ENCODE results near the gene UNC5CL.
A peak's percentile ranks its signal among the peaks of the same experiment; 100 is the strongest.

The UNC5CL gene

GRCh38 chr6:41073968-41074691 lies 35.1 kb upstream of the UNC5CL start:
- Histone ChIP-seq H3K36me3 (ENCODE audit: control insufficient read depth, insufficient read depth, low read length) (peaks cover 3% of the 10 kb centered on the region), H3K4me3 (ENCODE audit: low read depth, low read length) (peak overlapping the region; percentile 95), H3K9ac (ENCODE audit: low read depth, low read length) (peak overlapping the region; percentile 73), H3K4me1 (ENCODE audit: control insufficient read depth, insufficient read depth, low read length) (peaks cover 18% of the 10 kb centered on the region), H3K9me3 (ENCODE audit: control insufficient read depth, insufficient read depth, low read length) (no peaks in the 10 kb centered on the region), H3K27me3 (ENCODE audit: control insufficient read depth, insufficient read depth, low read length) (no peaks in the 10 kb centered on the region)

GRCh38 chr6:41073203-41073967 lies 34.4 kb upstream of the UNC5CL start:
- peaks cover 18% of the 10 kb centered on the region for H3K4me1 ChIP-seq (ENCODE audit: control insufficient read depth, insufficient read depth, low read length)
- peak overlapping the region; percentile 95 for H3K4me3 ChIP-seq (ENCODE audit: low read depth, low read length)
- H3K9ac ChIP-seq (ENCODE audit: low read depth, low read length): peak overlapping the region; percentile 89
- H3K36me3 ChIP-seq (ENCODE audit: control insufficient read depth, insufficient read depth, low read length): no peaks in the 10 kb centered on the region
- no peaks in the 10 kb centered on the region for H3K27me3 ChIP-seq (ENCODE audit: control insufficient read depth, insufficient read depth, low read length)
- no peaks in the 10 kb centered on the region for H3K9me3 ChIP-seq (ENCODE audit: control insufficient read depth, insufficient read depth, low read length)

- Histone ChIP-seq H3K4me3 (ENCODE audit: low read depth, low read length) (peak within 1 kb of the TSS; percentile 95), H3K27me3 (ENCODE audit: control insufficient read depth, insufficient read depth, low read length) (no peaks in the 10 kb centered on the region), H3K4me1 (ENCODE audit: control insufficient read depth, insufficient read depth, low read length) (peaks cover 18% of the 10 kb centered on the region), H3K9me3 (ENCODE audit: control insufficient read depth, insufficient read depth, low read length) (no peaks in the 10 kb centered on the region), H3K9ac (ENCODE audit: low read depth, low read length) (peak within 1 kb of the TSS; percentile 97), H3K36me3 (ENCODE audit: control insufficient read depth, insufficient read depth, low read length) (no peaks in the 10 kb centered on the region)
These were observed 33.8 kb upstream of the UNC5CL start, which contains the start of gene NFYA for GRCh38 chr6:41072836-41073202. NFYA (plus strand) TSS chr6:41072974; CDS start chr6:41079090, 6,116 bp downstream.

GRCh38 chr6:41071923-41072835 lies 33.2 kb upstream of the UNC5CL start, which contains the start of gene OARD1:
OARD1 (minus strand) TSS chr6:41072356; CDS start chr6:41071634, 722 bp downstream.
- H3K27me3 ChIP-seq (ENCODE audit: control insufficient read depth, insufficient read depth, low read length): no peaks in the 10 kb centered on the region
- H3K4me3 ChIP-seq (ENCODE audit: low read depth, low read length): peak within 1 kb of the TSS; percentile 95
- no peaks in the 10 kb centered on the region for H3K9me3 ChIP-seq (ENCODE audit: control insufficient read depth, insufficient read depth, low read length)
- peak within 1 kb of the TSS; percentile 97 for H3K9ac ChIP-seq (ENCODE audit: low read depth, low read length)
- H3K4me1 ChIP-seq (ENCODE audit: control insufficient read depth, insufficient read depth, low read length): peaks cover 18% of the 10 kb centered on the region
- no peaks in the 10 kb centered on the region for H3K36me3 ChIP-seq (ENCODE audit: control insufficient read depth, insufficient read depth, low read length)

- H3K4me3 ChIP-seq (ENCODE audit: low read depth, low read length): peak overlapping the region; percentile 95
- H3K9me3 ChIP-seq (ENCODE audit: control insufficient read depth, insufficient read depth, low read length): no peaks in the 10 kb centered on the region
- no peaks in the 10 kb centered on the region for H3K36me3 ChIP-seq (ENCODE audit: control insufficient read depth, insufficient read depth, low read length)
- peak overlapping the region; percentile 97 for H3K9ac ChIP-seq (ENCODE audit: low read depth, low read length)
- peaks cover 18% of the 10 kb centered on the region for H3K4me1 ChIP-seq (ENCODE audit: control insufficient read depth, insufficient read depth, low read length)
- no peaks in the 10 kb centered on the region for H3K27me3 ChIP-seq (ENCODE audit: control insufficient read depth, insufficient read depth, low read length)
These were observed 32.5 kb upstream of the UNC5CL start for GRCh38 chr6:41071501-41071922.

GRCh38 chr6:41066867-41067304 lies 27.9 kb upstream of the UNC5CL start:
- H3K9me3 ChIP-seq (ENCODE audit: control insufficient read depth, insufficient read depth, low read length): no peaks in the 10 kb centered on the region
- H3K9ac ChIP-seq (ENCODE audit: low read depth, low read length): no peak overlapping the region
- H3K27me3 ChIP-seq (ENCODE audit: control insufficient read depth, insufficient read depth, low read length): no peaks in the 10 kb centered on the region
- peaks cover 8% of the 10 kb centered on the region for H3K4me1 ChIP-seq (ENCODE audit: control insufficient read depth, insufficient read depth, low read length)
- no peak overlapping the region for H3K4me3 ChIP-seq (ENCODE audit: low read depth, low read length)
- no peaks in the 10 kb centered on the region for H3K36me3 ChIP-seq (ENCODE audit: control insufficient read depth, insufficient read depth, low read length)

- Histone ChIP-seq H3K9ac (ENCODE audit: low read depth, low read length) (no peak overlapping the region), H3K4me3 (ENCODE audit: low read depth, low read length) (no peak overlapping the region), H3K9me3 (ENCODE audit: control insufficient read depth, insufficient read depth, low read length) (no peaks in the 10 kb centered on the region), H3K27me3 (ENCODE audit: control insufficient read depth, insufficient read depth, low read length) (no peaks in the 10 kb centered on the region), H3K36me3 (ENCODE audit: control insufficient read depth, insufficient read depth, low read length) (no peaks in the 10 kb centered on the region), H3K4me1 (ENCODE audit: control insufficient read depth, insufficient read depth, low read length) (peaks cover 2% of the 10 kb centered on the region)
These were observed 26.6 kb upstream of the UNC5CL start for GRCh38 chr6:41065550-41066026.

GRCh38 chr6:41064841-41065240 lies 25.8 kb upstream of the UNC5CL start:
- Histone ChIP-seq H3K9me3 (ENCODE audit: control insufficient read depth, insufficient read depth, low read length) (no peaks in the 10 kb centered on the region), H3K27me3 (ENCODE audit: control insufficient read depth, insufficient read depth, low read length) (no peaks in the 10 kb centered on the region), H3K9ac (ENCODE audit: low read depth, low read length) (no peak overlapping the region), H3K36me3 (ENCODE audit: control insufficient read depth, insufficient read depth, low read length) (no peaks in the 10 kb centered on the region), H3K4me3 (ENCODE audit: low read depth, low read length) (no peak overlapping the region), H3K4me1 (ENCODE audit: control insufficient read depth, insufficient read depth, low read length) (no peaks in the 10 kb centered on the region)

- H3K27me3 ChIP-seq (ENCODE audit: control insufficient read depth, insufficient read depth, low read length): no peaks in the 10 kb centered on the region
- no peaks in the 10 kb centered on the region for H3K36me3 ChIP-seq (ENCODE audit: control insufficient read depth, insufficient read depth, low read length)
- H3K9ac ChIP-seq (ENCODE audit: low read depth, low read length): no peak overlapping the region
- peaks cover 4% of the 10 kb centered on the region for H3K4me1 ChIP-seq (ENCODE audit: control insufficient read depth, insufficient read depth, low read length)
- no peaks in the 10 kb centered on the region for H3K9me3 ChIP-seq (ENCODE audit: control insufficient read depth, insufficient read depth, low read length)
- H3K4me3 ChIP-seq (ENCODE audit: low read depth, low read length): no peak overlapping the region
These were observed 24.9 kb upstream of the UNC5CL start for GRCh38 chr6:41063884-41064285.

GRCh38 chr6:41062056-41062455 lies 23.0 kb upstream of the UNC5CL start:
- no peaks in the 10 kb centered on the region for H3K9me3 ChIP-seq (ENCODE audit: control insufficient read depth, insufficient read depth, low read length)
- H3K27me3 ChIP-seq (ENCODE audit: control insufficient read depth, insufficient read depth, low read length): no peaks in the 10 kb centered on the region
- no peak overlapping the region for H3K9ac ChIP-seq (ENCODE audit: low read depth, low read length)
- H3K36me3 ChIP-seq (ENCODE audit: control insufficient read depth, insufficient read depth, low read length): no peaks in the 10 kb centered on the region
- peaks cover 8% of the 10 kb centered on the region for H3K4me1 ChIP-seq (ENCODE audit: control insufficient read depth, insufficient read depth, low read length)
- no peak overlapping the region for H3K4me3 ChIP-seq (ENCODE audit: low read depth, low read length)

- no peak overlapping the region for H3K9ac ChIP-seq (ENCODE audit: low read depth, low read length)
- H3K4me1 ChIP-seq (ENCODE audit: control insufficient read depth, insufficient read depth, low read length): peaks cover 8% of the 10 kb centered on the region
- H3K27me3 ChIP-seq (ENCODE audit: control insufficient read depth, insufficient read depth, low read length): no peaks in the 10 kb centered on the region
- no peaks in the 10 kb centered on the region for H3K9me3 ChIP-seq (ENCODE audit: control insufficient read depth, insufficient read depth, low read length)
- H3K4me3 ChIP-seq (ENCODE audit: low read depth, low read length): no peak overlapping the region
- H3K36me3 ChIP-seq (ENCODE audit: control insufficient read depth, insufficient read depth, low read length): no peaks in the 10 kb centered on the region
These were observed 22.2 kb upstream of the UNC5CL start for GRCh38 chr6:41061196-41061726.

Measured in iPS-15b (cell line).